Measurements from ENCODE around the gene ANO2. TPM values are rescaled to one million over a fixed set of nuclear protein-coding genes. Genes with fewer than 3 reads are reported as not detected.

Gene ANO2
- total RNA-seq, 2 donors from 2014 or later, result not detected

GRCh38 chr12:5971194-5971850, 26.3 kb upstream of the ANO2 start:
- no peak overlapping the region for H3K4me3 Mint-ChIP-seq
- H3K27ac Mint-ChIP-seq, result no peak overlapping the region
- H3K9me3 Mint-ChIP-seq, result no peaks in the 10 kb centered on the region
- peaks cover 13 to 29% of the 10 kb centered on the region in 2 donors for H3K27me3 Mint-ChIP-seq
- no peaks in the 10 kb centered on the region for H3K4me1 Mint-ChIP-seq (ENCODE audit: low read depth in 2 of 2)
- DNase-seq (ENCODE audit: low spot score) (no peak), ATAC-seq (no peak)
- H3K36me3 Mint-ChIP-seq, result no peaks in the 10 kb centered on the region

GRCh38 chr12:5969974-5970690, 25.1 kb upstream of the ANO2 start:
- peak in 1 of 2 donors; percentile 7 for ATAC-seq
- Mint-ChIP-seq H3K4me3 (no peak overlapping the region), H3K27ac (no peak overlapping the region), H3K27me3 (peaks cover 16 to 26% of the 10 kb centered on the region in 2 donors), H3K4me1 (ENCODE audit: low read depth in 2 of 2) (no peaks in the 10 kb centered on the region), H3K36me3 (no peaks in the 10 kb centered on the region), H3K9me3 (no peaks in the 10 kb centered on the region)
- DNase-seq (ENCODE audit: low spot score), result no peak

- no peaks in the 10 kb centered on the region for H3K9me3 Mint-ChIP-seq
- DNase-seq (ENCODE audit: low spot score) (peak; percentile 54), ATAC-seq (no peak)
- H3K36me3 Mint-ChIP-seq, result no peaks in the 10 kb centered on the region
- H3K27me3 Mint-ChIP-seq, result peaks cover 18 to 32% of the 10 kb centered on the region in 2 donors
- no peaks in the 10 kb centered on the region for H3K4me1 Mint-ChIP-seq (ENCODE audit: low read depth in 2 of 2)
- H3K27ac Mint-ChIP-seq, result no peak overlapping the region
- H3K4me3 Mint-ChIP-seq, result no peak overlapping the region
Observed at GRCh38 chr12:5969156-5969973, 24.3 kb upstream of the ANO2 start.

- H3K27me3 Mint-ChIP-seq, result peaks cover 12 to 28% of the 10 kb centered on the region in 2 donors
- no peak for ATAC-seq
- no peaks in the 10 kb centered on the region for H3K4me1 Mint-ChIP-seq (ENCODE audit: low read depth in 2 of 2)
- H3K4me3 Mint-ChIP-seq, result no peak overlapping the region
- H3K27ac Mint-ChIP-seq, result no peak overlapping the region
- H3K9me3 Mint-ChIP-seq, result no peaks in the 10 kb centered on the region
- no peaks in the 10 kb centered on the region for H3K36me3 Mint-ChIP-seq
- peak; percentile 49 for DNase-seq (ENCODE audit: low spot score)
Observed at GRCh38 chr12:5967645-5968415, 22.8 kb upstream of the ANO2 start.

GRCh38 chr12:5966486-5967095, 21.5 kb upstream of the ANO2 start:
- Mint-ChIP-seq H3K27me3 (peaks cover 12 to 28% of the 10 kb centered on the region in 2 donors), H3K4me1 (ENCODE audit: low read depth in 2 of 2) (no peaks in the 10 kb centered on the region), H3K36me3 (no peaks in the 10 kb centered on the region), H3K4me3 (no peak overlapping the region), H3K27ac (no peak overlapping the region), H3K9me3 (no peaks in the 10 kb centered on the region)
- ATAC-seq (no peak), DNase-seq (ENCODE audit: low spot score) (peak; percentile 32)

- Mint-ChIP-seq H3K27me3 (peaks cover 12 to 26% of the 10 kb centered on the region in 2 donors), H3K9me3 (no peaks in the 10 kb centered on the region), H3K4me1 (ENCODE audit: low read depth in 2 of 2) (no peaks in the 10 kb centered on the region), H3K4me3 (no peak overlapping the region), H3K27ac (no peak overlapping the region), H3K36me3 (no peaks in the 10 kb centered on the region)
- ATAC-seq (peak; percentile 67 to 73), DNase-seq (ENCODE audit: low spot score) (peak; percentile 58)
Observed at GRCh38 chr12:5965950-5966383, 20.9 kb upstream of the ANO2 start.

GRCh38 chr12:5964913-5965900, 20.1 kb upstream of the ANO2 start:
- ATAC-seq (peak in 1 of 2 donors; percentile 33), DNase-seq (ENCODE audit: low spot score) (peak; percentile 46)
- Mint-ChIP-seq H3K36me3 (no peaks in the 10 kb centered on the region), H3K9me3 (no peaks in the 10 kb centered on the region), H3K27me3 (peaks cover 12 to 18% of the 10 kb centered on the region in 2 donors), H3K27ac (no peak overlapping the region), H3K4me1 (ENCODE audit: low read depth in 2 of 2) (no peaks in the 10 kb centered on the region), H3K4me3 (no peak overlapping the region)

DNA sequence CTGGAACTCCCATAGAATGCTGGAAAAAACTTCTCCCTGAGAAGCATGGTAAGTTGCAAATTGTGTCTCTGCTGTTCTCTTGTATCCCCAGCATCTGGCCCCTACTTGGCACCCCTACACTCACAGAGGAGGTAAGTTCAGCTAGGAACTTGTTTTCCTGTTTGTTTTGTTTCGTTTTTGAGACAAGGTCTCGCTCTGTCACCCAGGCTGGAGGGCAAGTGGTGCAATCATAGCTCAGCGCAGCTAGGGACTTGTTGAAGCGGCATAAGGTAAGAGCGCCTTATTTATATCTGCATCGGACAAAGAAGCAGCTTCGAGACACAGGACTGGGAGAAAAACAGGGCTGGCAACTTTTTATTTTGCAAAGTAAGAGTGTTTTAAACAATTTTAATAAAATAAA, 18.5 kb upstream of the ANO2 start:
- DNase-seq (ENCODE audit: low spot score) (no peak), ATAC-seq (no peak)
- H3K27ac Mint-ChIP-seq, result no peak overlapping the region
- H3K9me3 Mint-ChIP-seq, result no peaks in the 10 kb centered on the region
- no peaks in the 10 kb centered on the region for H3K36me3 Mint-ChIP-seq
- no peak overlapping the region for H3K4me3 Mint-ChIP-seq
- peaks cover 18 to 28% of the 10 kb centered on the region in 2 donors for H3K27me3 Mint-ChIP-seq
- H3K4me1 Mint-ChIP-seq (ENCODE audit: low read depth in 2 of 2), result no peaks in the 10 kb centered on the region

- ATAC-seq (no peak), DNase-seq (ENCODE audit: low spot score) (no peak)
- no peaks in the 10 kb centered on the region for H3K36me3 Mint-ChIP-seq
- no peak overlapping the region for H3K27ac Mint-ChIP-seq
- H3K4me1 Mint-ChIP-seq (ENCODE audit: low read depth in 2 of 2), result no peaks in the 10 kb centered on the region
- no peak overlapping the region for H3K4me3 Mint-ChIP-seq
- H3K9me3 Mint-ChIP-seq, result no peaks in the 10 kb centered on the region
- peaks cover 24 to 45% of the 10 kb centered on the region in 2 donors for H3K27me3 Mint-ChIP-seq
Observed at GRCh38 chr12:5960783-5961182, 15.7 kb upstream of the ANO2 start.

DNA sequence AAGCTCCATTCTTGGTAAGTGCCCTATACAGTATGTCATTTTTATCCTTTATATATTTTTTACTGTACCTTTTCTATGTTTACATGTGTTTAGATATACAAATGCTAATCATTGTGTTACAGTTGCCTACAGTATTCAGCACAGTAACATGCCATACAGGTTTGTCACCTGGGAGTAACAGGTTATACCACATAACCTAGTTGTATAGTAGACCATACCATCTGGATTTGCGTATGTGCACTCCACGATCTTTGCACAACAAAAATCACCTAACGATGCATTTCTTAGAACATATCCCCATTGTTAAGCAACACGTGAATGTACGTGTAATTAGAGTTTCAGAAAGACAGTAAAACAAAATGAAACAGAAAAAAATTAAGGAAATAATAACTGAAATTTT, 11.9 kb upstream of the ANO2 start:
- H3K27me3 Mint-ChIP-seq, result peaks cover 38 to 65% of the 10 kb centered on the region in 2 donors
- no peaks in the 10 kb centered on the region for H3K4me1 Mint-ChIP-seq (ENCODE audit: low read depth in 2 of 2)
- H3K27ac Mint-ChIP-seq, result no peak overlapping the region
- no peak for ATAC-seq
- no peaks in the 10 kb centered on the region for H3K9me3 Mint-ChIP-seq
- no peak for DNase-seq (ENCODE audit: low spot score)
- no peak overlapping the region for H3K4me3 Mint-ChIP-seq
- H3K36me3 Mint-ChIP-seq, result no peaks in the 10 kb centered on the region

DNA sequence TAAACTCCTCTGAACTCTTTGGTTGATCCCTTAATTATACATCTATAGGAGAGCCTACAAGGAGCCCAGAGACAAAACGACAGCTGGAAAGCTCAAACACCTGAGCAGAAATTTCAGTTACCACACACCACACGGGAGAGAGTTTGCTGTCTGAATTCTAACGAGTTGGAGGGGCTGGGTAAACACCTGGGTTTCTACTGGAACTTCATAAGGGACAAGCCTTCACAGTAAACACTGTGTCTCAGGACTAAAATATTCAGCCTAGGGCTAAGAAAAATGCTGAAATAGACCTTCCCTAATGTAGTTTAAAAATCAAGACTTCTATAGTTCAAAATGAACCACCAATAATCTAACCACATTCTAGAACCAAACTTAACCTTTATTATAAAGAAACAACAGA, 9.6 kb upstream of the ANO2 start:
- no peak overlapping the region for H3K4me3 Mint-ChIP-seq
- H3K27ac Mint-ChIP-seq, result no peak overlapping the region
- no peaks in the 10 kb centered on the region for H3K9me3 Mint-ChIP-seq
- no peaks in the 10 kb centered on the region for H3K36me3 Mint-ChIP-seq
- no peak for ATAC-seq
- H3K4me1 Mint-ChIP-seq (ENCODE audit: low read depth in 2 of 2), result no peaks in the 10 kb centered on the region
- H3K27me3 Mint-ChIP-seq, result peaks cover 43 to 78% of the 10 kb centered on the region in 2 donors
- DNase-seq (ENCODE audit: low spot score), result no peak

DNA sequence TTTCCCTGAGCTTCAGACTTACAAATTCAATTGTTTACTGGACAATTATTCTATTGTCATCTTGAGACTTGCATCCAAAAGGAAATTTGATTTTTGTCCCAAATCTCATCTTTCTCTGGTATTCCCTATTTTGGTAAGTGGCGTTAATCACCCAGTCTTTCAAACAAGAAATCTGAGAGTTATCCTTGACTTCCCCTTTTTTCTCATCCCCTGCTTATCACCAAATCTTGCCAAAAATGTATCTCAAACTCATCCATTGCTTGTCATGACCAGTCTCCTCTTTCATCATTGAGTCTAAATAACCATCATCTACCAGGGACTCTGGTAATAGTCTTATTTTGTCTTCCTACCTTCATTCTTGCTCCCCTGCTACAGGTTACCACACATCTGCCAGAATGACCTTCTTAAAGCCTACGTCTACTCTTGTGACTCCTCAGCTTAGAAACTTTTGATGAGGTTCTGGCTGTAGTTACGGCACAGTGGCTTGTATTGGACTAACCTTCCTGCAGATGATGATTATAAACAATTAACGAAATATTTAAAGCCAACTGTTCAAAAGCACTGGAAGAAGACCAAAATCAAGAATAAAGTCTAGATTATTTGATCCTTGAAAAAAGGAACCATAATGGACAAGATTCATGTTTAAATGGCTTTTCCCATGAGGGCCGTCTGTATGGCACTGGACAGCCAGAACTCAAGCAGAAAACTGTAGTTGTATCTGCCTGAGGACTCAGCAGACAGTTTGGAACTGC, 9.0 kb upstream of the ANO2 start:
- H3K9me3 Mint-ChIP-seq, result no peaks in the 10 kb centered on the region
- peaks cover 43 to 77% of the 10 kb centered on the region in 2 donors for H3K27me3 Mint-ChIP-seq
- no peak overlapping the region for H3K4me3 Mint-ChIP-seq
- DNase-seq (ENCODE audit: low spot score) (no peak), ATAC-seq (no peak)
- no peak overlapping the region for H3K27ac Mint-ChIP-seq
- no peaks in the 10 kb centered on the region for H3K4me1 Mint-ChIP-seq (ENCODE audit: low read depth in 2 of 2)
- H3K36me3 Mint-ChIP-seq, result no peaks in the 10 kb centered on the region
